ENCODE measurements around the gene PSMC4.

GRCh38 chr19:39943586-39943985, 27.4 kb upstream of the PSMC4 start:
- TF ChIP-seq POLR2A (IDR thresholded peaks at IDR 0.05) (no peak), CTCF (IDR thresholded peaks at IDR 0.05) (no peak)
